HuH-7 (cell line): Measurements from ENCODE around the gene TCEAL6.
"Not testable (repeated sequence)": the region's sequence is repeated elsewhere in the genome, so short reads cannot be mapped to it uniquely, and the experiment has no call there.

Experiments used
- DNase-seq: peaks from one replicate; pipeline ENCODE4 v3.0.0; 2011; ENCODE audit warnings: low spot score

The TCEAL6 gene

DNA sequence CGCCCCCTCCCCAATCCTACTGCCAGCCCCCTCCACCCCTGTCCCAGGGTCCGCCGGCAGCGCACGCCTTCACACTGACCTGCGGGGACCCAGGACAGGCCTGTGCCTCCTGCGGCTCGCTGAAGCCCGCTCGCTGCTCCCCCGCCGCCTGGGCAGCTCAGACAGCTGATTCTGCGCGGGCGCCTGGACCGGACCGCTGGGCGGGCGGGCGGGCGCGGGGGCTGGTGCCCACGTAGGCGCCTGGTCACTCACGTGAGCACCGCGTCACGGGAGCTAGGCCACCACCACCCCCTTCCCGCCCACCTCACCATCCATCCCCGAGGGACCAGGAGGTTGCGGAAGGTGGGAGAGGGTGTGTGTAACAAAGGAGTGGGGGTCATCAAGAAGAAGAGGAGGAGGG lies at the start of gene TCEAL6:
TCEAL6 (minus strand) TSS at position 208 of the 400 bp plus-strand sequence.
- not testable (repeated sequence) for DNase-seq

DNA sequence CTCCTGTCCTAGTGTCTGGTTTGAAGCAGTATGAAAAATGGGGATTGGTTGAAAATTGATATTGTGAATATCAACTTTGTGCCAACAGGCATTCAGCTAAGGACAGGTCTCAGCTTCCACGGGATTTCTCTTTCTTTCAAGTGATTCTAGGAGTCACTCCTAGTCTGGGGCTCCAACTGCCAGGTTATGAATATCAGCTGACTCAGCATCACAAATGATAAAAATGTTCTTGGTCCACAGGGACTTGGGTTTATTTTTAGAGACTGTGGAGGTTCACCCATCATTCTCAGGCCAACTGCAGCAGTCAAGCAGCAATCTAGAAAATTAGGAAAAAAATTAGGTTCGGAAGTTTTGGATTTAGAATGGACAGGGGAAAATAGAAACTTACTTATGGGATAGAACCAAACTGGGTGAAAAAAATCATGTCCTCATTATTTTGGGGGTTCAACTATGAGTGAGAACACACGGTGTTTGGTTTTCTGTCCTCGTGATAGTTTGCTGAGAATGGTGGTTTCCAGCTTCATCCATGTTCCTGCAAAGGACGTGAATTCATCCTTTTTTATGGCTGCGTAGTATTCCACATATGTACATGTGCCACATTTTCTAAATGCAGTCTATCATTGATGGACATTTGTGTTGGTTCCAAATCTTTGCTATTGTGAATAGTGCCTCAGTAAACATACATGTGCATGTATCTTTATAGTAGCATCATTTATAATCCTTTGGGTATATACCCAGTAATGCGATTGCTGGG lies 43.9 kb upstream of the TCEAL6 start:
- no peak for DNase-seq

DNA sequence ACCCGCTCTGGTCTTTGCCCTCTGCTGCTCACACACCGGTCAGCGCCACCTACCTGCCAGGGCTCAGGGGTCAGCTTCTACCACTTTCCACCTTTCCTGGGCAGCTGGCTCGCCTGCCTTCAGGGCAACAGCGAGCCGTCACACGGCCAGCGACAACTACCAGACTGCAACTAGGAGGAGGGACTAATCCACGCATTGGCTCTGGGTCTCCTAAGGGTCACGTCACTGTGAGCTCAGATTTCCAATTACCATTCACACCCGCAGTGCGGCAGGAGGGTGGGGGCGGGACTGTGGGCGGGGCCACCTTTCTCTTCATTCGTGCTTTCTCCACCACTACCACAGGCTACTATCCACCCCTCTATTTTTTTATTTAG lies 13.5 kb upstream of the TCEAL6 start, which contains the start of gene BEX5:
BEX5 (minus strand) TSS at position 172 of the 374 bp plus-strand sequence. CDS start 1,712 bp downstream, outside the sequence.
- peak; percentile 46 for DNase-seq

DNA sequence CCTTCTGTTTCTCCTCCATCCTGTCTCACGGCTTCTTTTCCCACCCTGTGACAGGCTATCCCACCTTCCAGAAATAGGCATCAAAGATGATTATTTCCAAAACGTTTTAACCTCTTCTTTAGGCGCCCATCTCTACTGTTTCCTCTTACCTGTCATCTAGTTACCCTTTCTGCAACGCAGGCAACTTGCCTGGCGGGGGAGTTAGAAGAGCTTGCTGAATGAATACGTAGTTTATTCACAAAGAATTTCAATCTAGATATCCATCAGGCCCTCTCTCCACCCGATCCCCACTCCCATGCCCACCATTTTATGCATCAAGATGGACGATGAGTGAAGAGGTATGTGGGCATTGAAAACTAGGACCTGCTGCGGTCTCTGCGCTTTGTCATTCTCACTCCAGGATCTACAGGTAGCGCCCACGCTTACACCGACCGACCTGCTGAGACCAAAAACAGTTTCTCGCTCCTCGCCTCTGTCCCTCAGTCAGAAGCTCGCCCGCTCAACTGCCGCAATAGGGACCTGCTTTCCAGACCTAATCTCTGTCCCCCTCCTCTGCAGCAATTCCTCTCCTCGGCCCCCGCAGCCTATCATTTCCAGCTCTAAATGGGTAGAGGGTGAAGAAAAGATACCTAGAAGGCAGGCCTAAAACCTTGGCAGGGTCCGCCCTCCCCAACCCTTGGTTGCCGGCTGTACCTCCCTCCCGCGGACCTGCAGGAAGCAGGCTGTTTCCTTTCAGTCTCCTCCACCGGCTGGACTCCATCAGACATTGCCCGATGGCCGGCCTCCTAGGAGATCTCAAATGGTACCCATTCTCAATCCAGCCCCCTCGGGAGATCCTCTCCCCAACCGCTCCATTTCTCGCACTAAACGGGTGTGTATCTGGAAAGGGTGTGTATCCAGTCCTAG lies 12.9 kb upstream of the TCEAL6 start:
- no peak for DNase-seq

DNA sequence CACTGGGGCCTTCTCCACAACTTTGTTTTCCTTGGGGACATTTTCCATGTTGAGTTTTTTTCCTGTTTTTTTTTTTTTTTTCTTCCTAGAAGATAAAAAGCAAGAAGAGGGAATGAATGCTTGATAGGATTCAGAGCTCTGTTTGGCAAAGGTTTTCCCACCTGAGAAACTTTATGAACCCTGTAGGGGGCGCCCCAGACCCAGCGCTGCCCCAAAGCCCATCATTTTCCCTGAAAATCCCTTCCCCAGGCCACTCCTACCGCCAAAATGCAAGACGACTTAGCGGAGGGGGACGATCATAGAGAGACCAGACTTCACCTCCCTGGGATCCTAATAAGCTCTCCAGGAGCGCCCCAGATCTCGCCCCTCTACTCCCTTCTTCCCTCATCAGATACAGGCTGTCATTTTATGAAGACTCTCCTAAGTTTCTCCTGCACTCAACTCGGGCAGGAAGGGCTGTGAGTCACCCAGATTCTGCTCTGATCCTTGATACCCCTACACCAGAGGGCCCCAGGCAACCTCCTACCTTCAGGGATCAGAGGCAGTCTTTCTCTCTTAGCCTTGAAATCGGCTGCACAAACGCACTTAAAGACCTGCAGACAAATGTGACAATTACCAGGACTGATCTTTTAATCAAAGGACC lies 12.1 kb upstream of the TCEAL6 start:
- no peak for DNase-seq

DNA sequence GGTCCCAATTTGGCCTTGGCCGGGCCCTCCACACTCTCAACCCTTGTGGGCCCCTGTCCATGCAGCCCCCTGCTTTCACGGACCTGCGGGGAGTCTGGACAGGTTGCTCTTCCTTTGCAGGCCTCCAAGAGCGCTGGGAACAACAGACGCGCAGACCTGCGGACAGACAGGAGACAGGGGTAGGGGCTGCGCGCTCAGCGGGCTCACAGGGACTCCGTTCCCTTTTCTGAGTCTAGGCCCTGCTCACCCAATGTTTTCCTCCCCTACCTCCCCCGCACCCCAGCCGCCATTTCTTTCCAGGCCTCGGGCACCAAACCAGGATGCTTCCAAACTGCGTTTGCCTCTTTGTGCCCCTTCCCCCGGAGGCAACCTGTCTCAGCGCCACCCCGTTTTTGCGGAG lies 650 bp downstream of the TCEAL6 start:
- DNase-seq, result not testable (repeated sequence)

DNA sequence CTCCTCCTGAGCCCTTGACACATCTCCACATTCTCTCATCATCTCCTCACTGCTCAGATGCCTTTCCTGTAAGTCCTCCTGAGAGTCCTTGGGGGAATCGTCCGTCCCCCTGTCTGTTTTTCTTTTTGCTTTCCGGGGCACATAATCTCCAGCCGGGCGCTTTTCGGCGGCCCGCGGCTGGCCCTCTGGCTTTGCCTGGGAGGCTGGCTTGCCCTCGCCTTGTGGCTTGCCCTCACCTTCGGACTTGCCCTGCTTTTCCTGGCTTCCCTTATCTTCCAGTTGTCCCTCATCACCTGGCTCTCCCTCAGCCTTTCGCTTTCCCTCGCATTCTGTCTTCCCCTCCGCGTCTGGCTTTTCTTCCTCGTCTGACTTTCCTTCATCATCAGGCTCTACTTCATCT lies 1.4 kb downstream of the TCEAL6 start:
- not testable (repeated sequence) for DNase-seq

DNA sequence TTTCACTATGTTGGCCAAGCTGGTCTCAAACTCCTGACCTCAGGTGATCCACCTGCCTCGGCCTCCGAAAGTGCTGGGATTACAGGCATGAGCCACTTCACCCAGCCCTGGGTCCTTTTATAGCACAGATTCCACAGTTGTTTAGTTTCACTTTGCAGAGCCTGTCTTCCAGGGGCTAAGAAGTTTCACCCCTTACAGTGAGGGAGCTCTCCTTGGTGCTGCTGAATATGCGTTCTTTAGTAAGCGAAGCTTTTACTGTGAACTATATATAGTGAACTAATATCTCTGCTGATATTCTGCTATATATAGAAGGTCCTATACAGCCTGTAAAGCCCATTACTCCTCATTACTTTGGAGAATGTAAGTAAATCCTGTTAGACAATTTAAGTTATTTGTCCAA lies 4.2 kb downstream of the TCEAL6 start:
- DNase-seq, result no peak

DNA sequence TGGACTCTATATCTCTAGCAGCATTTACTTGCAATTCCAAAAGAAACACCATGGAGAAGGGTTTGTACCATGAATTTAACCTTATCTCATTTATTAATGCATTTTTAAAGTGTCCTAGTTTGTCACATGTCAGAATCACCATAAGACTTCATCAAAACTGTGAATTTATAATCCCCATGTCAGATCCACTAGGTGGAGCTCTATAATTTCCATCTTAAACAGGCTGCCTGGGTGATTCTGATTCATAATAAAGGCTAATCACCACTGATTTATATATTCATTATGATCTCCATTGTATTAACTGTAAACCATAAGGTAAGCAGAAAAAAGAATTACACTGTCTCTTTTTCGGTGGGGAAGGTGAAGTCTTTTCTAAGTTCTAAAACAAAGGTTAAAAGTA lies 12.8 kb downstream of the TCEAL6 start:
- DNase-seq, result peak; percentile 43

DNA sequence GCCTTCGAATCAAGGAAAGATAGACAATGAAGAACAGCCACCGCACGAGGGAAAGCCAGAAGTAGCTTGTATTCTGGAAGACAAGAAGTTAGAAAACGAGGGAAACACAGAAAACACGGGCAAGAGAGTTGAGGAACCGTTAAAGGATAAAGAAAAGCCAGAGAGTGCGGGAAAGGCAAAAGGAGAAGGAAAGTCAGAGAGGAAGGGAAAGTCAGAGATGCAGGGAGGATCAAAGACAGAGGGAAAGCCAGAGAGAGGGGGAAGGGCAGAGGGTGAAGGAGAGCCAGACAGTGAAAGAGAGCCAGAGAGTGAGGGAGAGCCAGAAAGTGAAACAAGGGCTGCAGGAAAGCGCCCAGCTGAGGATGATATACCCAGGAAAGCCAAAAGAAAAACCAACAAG lies 15.4 kb downstream of the TCEAL6 start:
- DNase-seq, result no peak

DNA sequence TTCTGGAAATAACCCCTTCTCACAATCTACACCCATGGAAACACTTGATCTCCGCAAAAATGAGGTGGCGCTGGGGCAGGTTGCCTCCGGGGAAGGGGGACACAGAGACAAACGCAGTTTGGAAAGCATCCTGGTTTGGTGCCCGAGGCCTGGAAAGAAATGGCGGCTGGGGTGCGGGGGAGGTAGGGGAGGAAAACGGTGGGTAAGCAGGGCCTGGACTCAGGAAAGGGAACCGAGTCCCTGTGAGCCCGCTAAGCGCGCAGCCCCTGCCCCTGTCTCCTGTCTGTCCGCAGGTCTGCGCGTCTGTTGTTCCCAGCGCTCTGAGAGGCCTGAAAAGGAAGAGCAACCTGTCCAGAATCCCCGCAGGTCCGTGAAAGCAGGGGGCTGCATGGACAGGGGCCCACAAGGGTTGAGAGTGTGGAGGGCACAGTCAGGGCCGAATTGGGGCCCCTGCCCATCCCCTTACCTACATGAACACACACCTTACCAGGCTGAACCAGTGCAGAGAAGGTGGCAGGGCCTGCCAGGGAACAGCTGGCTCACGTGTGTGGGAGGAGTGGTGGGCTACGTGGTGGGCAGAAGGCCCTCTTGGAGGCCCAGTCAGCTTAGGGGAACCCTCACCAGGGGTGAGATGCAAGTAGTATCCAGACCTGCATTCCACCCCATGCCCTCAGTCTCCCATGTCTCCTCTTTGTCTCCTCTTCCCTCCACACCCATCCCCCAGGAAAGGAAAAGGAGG lies 16.0 kb downstream of the TCEAL6 start:
- DNase-seq, result not testable (repeated sequence)

DNA sequence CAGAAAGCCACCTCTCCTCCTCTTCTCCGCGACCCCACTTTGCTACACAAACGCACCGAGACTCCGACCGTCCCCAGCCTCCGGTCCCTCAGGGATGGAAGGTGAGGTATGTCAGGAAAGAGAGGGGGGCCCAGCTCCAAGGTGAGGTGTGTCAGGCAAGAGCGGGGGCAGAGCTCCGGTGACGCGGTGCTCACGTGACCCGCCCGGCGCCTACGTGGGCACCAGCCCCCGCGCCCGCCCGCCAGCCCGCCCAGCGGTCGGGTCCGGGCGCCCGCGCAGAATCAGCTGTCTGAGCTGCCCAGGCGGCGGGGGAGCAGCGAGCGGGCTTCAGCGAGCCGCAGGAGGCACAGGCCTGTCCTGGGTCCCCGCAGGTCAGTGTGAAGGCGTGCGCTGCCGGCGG lies 16.8 kb downstream of the TCEAL6 start, which contains the start of gene TCEAL2:
TCEAL2 (plus strand) TSS at position 244 of the 400 bp plus-strand sequence. CDS start 1,152 bp downstream, outside the sequence.
- not testable (repeated sequence) for DNase-seq

DNA sequence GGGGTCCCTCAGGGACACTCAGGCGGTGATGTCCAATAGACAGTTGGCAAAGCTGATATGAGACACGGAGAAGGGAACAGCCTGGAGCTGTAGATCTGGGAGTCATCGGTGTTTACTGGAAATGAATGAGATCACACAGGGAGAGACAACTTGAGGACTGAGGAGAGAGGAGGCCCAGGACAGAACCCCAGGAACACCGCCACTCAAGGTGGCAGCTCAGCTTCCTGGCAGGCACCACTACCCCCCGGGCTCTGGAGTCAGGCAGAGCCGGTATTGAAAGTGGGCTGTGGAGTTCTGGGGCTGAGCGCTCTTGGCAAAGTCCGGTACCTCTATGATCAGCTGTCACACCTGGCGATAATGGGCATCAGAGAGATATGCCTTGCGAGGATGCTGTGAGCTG lies 17.3 kb downstream of the TCEAL6 start:
- DNase-seq, result not testable (repeated sequence)

DNA sequence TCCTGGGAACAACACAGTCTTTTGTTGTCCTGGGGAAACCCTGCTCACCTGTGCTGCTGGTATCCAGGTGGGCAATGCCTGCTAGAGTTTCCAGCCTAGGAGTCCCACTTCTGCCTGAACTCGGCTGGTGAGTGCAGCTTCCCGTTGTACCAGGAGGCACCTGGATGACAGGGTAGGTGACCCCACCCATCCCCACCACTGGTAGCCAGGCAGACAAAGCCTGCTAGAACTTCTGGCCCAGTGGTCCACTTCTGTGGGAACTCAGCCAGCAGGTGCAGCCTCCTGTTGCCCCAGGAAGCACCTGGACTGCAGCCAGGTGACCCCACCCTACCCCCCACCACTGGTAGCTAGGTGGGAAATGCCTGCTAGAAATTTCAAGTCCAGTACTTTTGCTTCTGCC lies 26.5 kb downstream of the TCEAL6 start:
- no peak for DNase-seq

DNA sequence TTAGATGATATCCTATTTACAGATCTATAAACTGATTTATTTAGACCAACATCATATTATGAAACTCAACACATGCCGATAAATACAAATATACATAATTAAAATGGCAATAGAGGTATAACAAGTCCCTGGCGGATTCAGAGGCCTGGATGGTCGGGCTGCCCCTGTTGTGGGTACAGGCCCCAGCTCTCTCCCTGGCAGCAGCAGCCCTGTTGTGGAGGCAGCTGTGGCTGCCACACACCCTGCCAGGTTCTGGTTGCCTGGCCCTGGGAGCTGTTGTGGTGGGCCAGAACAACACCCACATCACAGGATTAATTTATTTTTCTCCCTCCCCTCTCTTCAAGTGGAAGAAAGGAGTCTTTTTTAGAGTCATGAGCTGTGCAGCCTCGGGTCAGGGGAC lies 28.9 kb downstream of the TCEAL6 start:
- DNase-seq, result no peak
